Panc1 (cell line): ENCODE measurements around the gene MYB. TPM values are rescaled to one million over a fixed set of nuclear protein-coding genes. Genes with fewer than 3 reads are reported as not detected.

Experiments
- ATAC-seq: fragments of 200-7000 bp; cut with Tn5 transposase; 2 replicates; pipeline ENCODE4 v1.9.1; 2020; ENCODE audit warnings: mild to moderate bottlenecking, moderate library complexity
- BruUV-seq: library from RNA; stranded (reverse); fragments of 400-500 nt; replicated peaks from 2 replicates; lab custom pipeline; 2021; lab: Mats Ljungman, UMichigan
- CTCF ChIA-PET: fragments of 300-600 bp; sonication (Branson Sonifier 250); formaldehyde crosslinking; loops from one replicate; lab custom pipeline; 2022; ENCODE audit warnings: antibody characterized with exemption; lab: Charles Lee
- POLR2A ChIA-PET: fragments of 300-600 bp; sonication (Branson Sonifier 250); formaldehyde crosslinking; loops from one replicate; lab custom pipeline; 2022; ENCODE audit warnings: antibody characterized with exemption; lab: Charles Lee
- DNase-seq: peaks from one replicate; pipeline ENCODE4 v3.0.0-alpha.2; 2010; ENCODE audit warnings: low read depth, low spot score
- H3K27ac ChIP-seq: 2 replicates; pipeline ENCODE4 v1.5.1; 2011; ENCODE audit warnings: mild to moderate bottlenecking, low read length, inconsistent platforms
- H3K27me3 ChIP-seq: fragments of 200-500 bp; sonication (Bioruptor generic); 2 replicates; pipeline ENCODE4 v1.6.0; 2014; ENCODE audit warnings: low read length, inconsistent platforms; ENCODE audit not compliant: control insufficient read depth, insufficient read depth
- H3K36me3 ChIP-seq: fragments of 200-500 bp; sonication (Bioruptor generic); 2 replicates; pipeline ENCODE4 v1.5.1; 2014; ENCODE audit warnings: inconsistent platforms, mild to moderate bottlenecking, low read length, moderate library complexity; ENCODE audit not compliant: control insufficient read depth, insufficient read depth
- H3K4me1 ChIP-seq: 2 replicates; pipeline ENCODE4 v1.5.1; 2011; ENCODE audit warnings: inconsistent platforms, mild to moderate bottlenecking, low read length, moderate library complexity; ENCODE audit not compliant: control insufficient read depth, insufficient read depth
- H3K4me3 ChIP-seq, 2 experiments: 2 replicates each; pipeline ENCODE4 v1.5.1; 2011 to 2012; ENCODE audit warnings: low read depth in 2 of 2, low read length in 2 of 2, mild to moderate bottlenecking in 2 of 2, inconsistent platforms in 1 of 2, moderate library complexity in 1 of 2
- H3K9me3 ChIP-seq: fragments of 200-500 bp; sonication (Bioruptor generic); 2 replicates; pipeline ENCODE4 v1.5.1; 2014; ENCODE audit warnings: low read depth, mild to moderate bottlenecking, inconsistent platforms, low read length, moderate library complexity; ENCODE audit not compliant: control insufficient read depth, insufficient read depth
- CTCF ChIP-seq: fragments of 450-650 bp; IDR thresholded peaks from 2 replicates; pipeline ENCODE4 v1.5.1; 2017; ENCODE audit warnings: mild to moderate bottlenecking
- POLR2AphosphoS5 ChIP-seq: IDR thresholded peaks from 2 replicates; pipeline ENCODE4 v1.6.1; 2012; ENCODE audit warnings: mild to moderate bottlenecking, low read depth, low read length, moderate library complexity
- REST ChIP-seq, 2 experiments: IDR thresholded peaks; 2 replicates each; pipeline ENCODE4 v1.6.1; 2011 to 2012; ENCODE audit warnings: low read depth in 2 of 2, control low read depth in 1 of 2, low read length in 1 of 2, mild to moderate bottlenecking in 1 of 2, moderate library complexity in 1 of 2; ENCODE audit not compliant: insufficient read depth in 1 of 2
- SIN3A ChIP-seq: IDR thresholded peaks from 2 replicates; pipeline ENCODE4 v1.6.1; 2012; ENCODE audit warnings: low read depth, mild to moderate bottlenecking, low read length, moderate library complexity, borderline replicate concordance; ENCODE audit not compliant: insufficient read depth
- TCF7L2 ChIP-seq: IDR thresholded peaks from 2 replicates; pipeline ENCODE4 v1.6.1; 2011; ENCODE audit warnings: mild to moderate bottlenecking, low read depth, low read length, inconsistent platforms
- in situ Hi-C: cut with HindIII; loops from 2 replicates; pipeline ENCODE4 v1.10.0; 2016; ENCODE audit warnings: low sequenced_read_pairs, low pct_unique_long_range_greater_than_20kb
- intact Hi-C: fragments of 100-400 bp; cut with micrococcal nuclease; formaldehyde crosslinking; loops from one replicate; pipeline ENCODE4 v1.10.0; 2022; ENCODE audit not compliant: unreplicated experiment
- total RNA-seq: library from RNA; stranded (reverse); gene quantifications from one replicate; pipeline ENCODE4 v1.2.1, GENCODE V29; 2021; ENCODE audit not compliant: unreplicated experiment

The MYB gene
- total RNA-seq, 1 experiment from 2014 or later: 1.3 TPM

DNA sequence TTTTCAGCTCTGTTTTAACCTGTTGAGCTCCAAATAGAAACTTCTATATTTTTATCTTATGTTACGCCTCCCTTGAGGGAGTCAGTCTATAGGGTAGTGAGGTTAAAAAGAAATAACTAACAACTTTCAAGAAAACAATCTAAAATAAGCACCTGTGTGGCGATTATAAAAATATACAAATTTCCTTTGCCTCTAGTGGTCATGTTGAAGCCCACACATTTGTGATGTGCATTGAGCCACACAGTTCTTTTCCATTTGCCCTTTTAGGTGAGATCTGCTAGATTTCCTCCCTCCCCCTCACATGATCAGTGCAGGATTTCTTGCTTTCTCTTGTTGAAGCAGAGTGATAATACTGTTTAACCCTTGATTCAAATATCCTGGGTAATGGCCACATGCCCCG is 84.2 kb downstream of the MYB start:
- no peak overlapping the region for H3K4me3 ChIP-seq
- no peaks in the 10 kb centered on the region for H3K9me3 ChIP-seq
- POLR2A ChIA-PET: interaction anchor here (0.6 kb wide), 1 partner anchor 85 kb away, joined by 5 read pairs; no protein-coding TSS in a partner anchor
- CTCF ChIA-PET: no interaction called here
- 0 out of 2 replicates have a peak, but pooled peaks have one; percentile 4 for TF ChIP-seq CTCF
- no peak for TF ChIP-seq REST (IDR thresholded peaks at IDR 0.05; ENCODE audit: insufficient read depth in 1 of 2, low read depth in 2 of 2, low read length in 1 of 2)
- no peaks in the 10 kb centered on the region for H3K4me1 ChIP-seq
- DNase-seq (no peak), ATAC-seq (no peak)
- H3K27ac ChIP-seq: no peak overlapping the region
- no TSS peak for BruUV-seq
- intact Hi-C loops: no loop called here
- in situ Hi-C loops: no loop called here
- no peaks in the 10 kb centered on the region for H3K36me3 ChIP-seq
- no peaks in the 10 kb centered on the region for H3K27me3 ChIP-seq

- DNase-seq (no peak), ATAC-seq (no peak)
- POLR2A ChIA-PET: no interaction called here
- CTCF ChIA-PET: no interaction called here
- Histone ChIP-seq H3K27me3 (no peaks in the 10 kb centered on the region), H3K36me3 (no peaks in the 10 kb centered on the region), H3K4me3 (no peak overlapping the region), H3K27ac (no peak overlapping the region), H3K4me1 (no peaks in the 10 kb centered on the region), H3K9me3 (no peaks in the 10 kb centered on the region)
- intact Hi-C loops: no loop called here
- in situ Hi-C loops: no loop called here
- BruUV-seq: no TSS peak
- no peak for TF ChIP-seq SIN3A
- TF ChIP-seq TCF7L2: no peak
- TF ChIP-seq REST (IDR thresholded peaks at IDR 0.05; ENCODE audit: insufficient read depth in 1 of 2, low read depth in 2 of 2, low read length in 1 of 2): no peak
- no peak for TF ChIP-seq CTCF
- no peak for TF ChIP-seq POLR2AphosphoS5
Measured at GRCh38 chr6:135266675-135267074, 85.6 kb downstream of the MYB start.
